ENCODE data around the gene EFNB1. TPM values are rescaled to one million over a fixed set of nuclear protein-coding genes. Genes with fewer than 3 reads are reported as not detected.

EFNB1 gene
- total RNA-seq (2013; cell fraction: nucleolus; rRNA removed), result 0.52 and 0.61 TPM in 2 replicates
- total RNA-seq (2014; rRNA removed) (0.71 and 0.79 TPM in 2 replicates), total RNA-seq (2014; rRNA removed; fragmentation: Illumina TruSeq; extraction: Trizol) (0.22 and 0.28 TPM in 2 replicates), total RNA-seq (2021) (0.80 and 1.0 TPM in 2 replicates), polyA plus RNA-seq (2011; rRNA removed) (0.32 and 0.81 TPM in 2 replicates), polyA plus RNA-seq (2014; fragmentation: Illumina TruSeq; extraction: Trizol) (0.08 and 0.28 TPM in 2 replicates), polyA plus RNA-seq (2014; fragmentation: Nextera tagmentation; extraction: Ambion mirVana) (under 1 TPM in 1 of 2 experiments, not detected in 1; 0.02 TPM), polyA plus RNA-seq (2014; rRNA removed) (0.72 and 1.00 TPM in 2 replicates), polyA plus RNA-seq (2016; fragmentation: Nextera tagmentation; extraction: Ambion mirVana) (under 1 TPM; 0.91 to 0.92 TPM), polyA minus RNA-seq (2011; rRNA and poly(A)+ RNA removed) (0.66 and 1.1 TPM in 2 replicates), Bru-seq, nascent RNA (percentile 29 among the genes with signal in this experiment), BruChase-seq, experiment 1, labeled RNA remaining after a 6-hour chase (percentile 22 among the genes with signal in this experiment), BruChase-seq, experiment 2, labeled RNA remaining after a 2-hour chase (percentile 38 among the genes with signal in this experiment)
- polyA plus RNA-seq (2011; ENCODE audit: low read depth), result 0.18 TPM
- polyA plus RNA-seq (2011; cell fraction: cytosol; rRNA removed), result 1.2 and 2.0 TPM in 2 replicates
- polyA plus RNA-seq (2011; cell fraction: nucleus; rRNA removed), result 0.91 and 1.0 TPM in 2 replicates
- polyA plus RNA-seq (2012), result 0.74 and 0.80 TPM in 2 replicates
- 0.40 and 0.94 TPM in 2 replicates for polyA minus RNA-seq (2011; cell fraction: cytosol; rRNA and poly(A)+ RNA removed)
- 0.60 and 0.67 TPM in 2 replicates for polyA minus RNA-seq (2011; cell fraction: nucleus; rRNA and poly(A)+ RNA removed)
- long read RNA-seq, experiment 1, partial matches to known transcripts, result 0 of 2 reads
- long read RNA-seq, experiment 1, other reads (novel, unspliced or antisense), result 1 of 2 reads
- long read RNA-seq, experiment 2, result 0 reads

- peak; percentile 31 for FAIRE-seq
Observed at GRCh38 chrX:68828740-68829581, at the start of gene EFNB1. TSS of gene EFNB1 (plus strand) at chrX:68829021. CDS start at chrX:68829777, 756 bp downstream.

More at GRCh38 chrX:68828740-68829581, at the start of gene EFNB1:
- WGBS (ENCODE audit: insufficient coverage, insufficient replicate concordance, low lambda C conversion rate, missing lambda C conversion rate), result 44% methylated on average over 66 of the region's 82 CpGs
- CTCF ChIA-PET, result interaction anchor here (0.6 to 3.3 kb wide), 22 partner anchors 8 to 1269 kb away, joined by 3 to 34 read pairs (median 4); no protein-coding TSS in a partner anchor
- Histone ChIP-seq H3K9ac (ENCODE audit: control insufficient read depth, insufficient read depth, low read length) (no peak within 1 kb of the TSS; the same call in 1 of the 2 replicates), H3K4me2 (ENCODE audit: control insufficient read depth, insufficient read depth) (peak within 1 kb of the TSS; percentile 24), H3K27ac (ENCODE audit: control insufficient read depth, insufficient read depth) (no peak within 1 kb of the TSS), H2AFZ (ENCODE audit: control insufficient read depth, low read depth, low read length) (peak within 1 kb of the TSS; percentile 64; the same call in 1 of the 2 replicates), H3K9me3 (replicated peaks; ENCODE audit: control insufficient read depth, insufficient read depth, low read length) (no peaks in the 10 kb centered on the region; the same call in 2 of the 3 replicates), H4K20me1 (ENCODE audit: control insufficient read depth, insufficient read depth) (no peaks in the 10 kb centered on the region; the same call in 1 of the 2 replicates), H3K79me2 (ENCODE audit: control insufficient read depth, insufficient read depth, low read length) (no peaks in the 10 kb centered on the region), H3K36me3 (ENCODE audit: control insufficient read depth in 2 of 2, insufficient read depth in 2 of 2, low read length in 1 of 2) (no peaks in the 10 kb centered on the region), H3K4me1 (ENCODE audit: control insufficient read depth, insufficient read depth, low read length) (no peaks in the 10 kb centered on the region), H3K27me3 (replicated peaks in 1 of 2; ENCODE audit: control insufficient read depth in 2 of 2, insufficient read depth in 2 of 2, low read length in 1 of 2) (peaks cover 0 to 1% of the 10 kb centered on the region in 2 experiments; a peak in 2 of 4 replicates), H3K4me3 (peak within 1 kb of the TSS; percentile 57)
- intact Hi-C loops (cut with micrococcal nuclease; ENCODE audit: unreplicated experiment) (loop anchor here (1.0 to 10.0 kb wide), 5 partner anchors 231 to 558 kb away; no protein-coding TSS in a partner anchor), in situ Hi-C loops (cut with MboI) (loop anchor here (5.0 to 10.0 kb wide), 3 partner anchors 388 to 556 kb away; no protein-coding TSS in a partner anchor)
- peak; percentile 94 for ATAC-seq
- RAD21 ChIA-PET (ENCODE audit: unreplicated experiment), result interaction anchor here (0.5 to 2.5 kb wide), 16 partner anchors 9 to 559 kb away, joined by 3 to 21 read pairs (median 5); partner anchors contain the start of gene PJA1
- SMC1A ChIA-PET (ENCODE audit: uncharacterized antibody, unreplicated experiment), result interaction anchor here (0.9 to 1.5 kb wide), 6 partner anchors 21 to 558 kb away, joined by 3 to 10 read pairs (median 4); no protein-coding TSS in a partner anchor
- POLR2A ChIA-PET, result interaction anchor here (1.0 kb wide), 1 partner anchor 336 kb away, joined by 4 read pairs; the partner anchor contains the start of gene PJA1
- TF ChIP-seq CHD2 (IDR thresholded peaks at IDR 0.05; ENCODE audit: borderline replicate concordance, low read depth, low read length) (0 out of 2 replicates have a peak, but pooled peaks have one; percentile 24), MAX (IDR thresholded peaks at IDR 0.05; ENCODE audit: low read depth, low read length) (0 out of 2 replicates have a peak, but pooled peaks have one; percentile 41), RUNX3 (IDR thresholded peaks at IDR 0.05; ENCODE audit: low read length) (0 out of 2 replicates have a peak, but pooled peaks have one; percentile 20), TAF1 (IDR thresholded peaks at IDR 0.05; ENCODE audit: borderline replicate concordance, low read depth, low read length) (peak; percentile 45; the same call in 1 of the 2 replicates), PKNOX1 (IDR thresholded peaks at IDR 0.05) (no peak), SP1 (IDR thresholded peaks at IDR 0.05; ENCODE audit: low read depth, low read length) (peak; percentile 48), IKZF1 (conservative IDR thresholded peaks at IDR 0.05) (0 out of 2 replicates have a peak, but pooled peaks have one; percentile 34), NFYB (IDR thresholded peaks at IDR 0.05; ENCODE audit: insufficient read depth, low read depth, low read length) (peak; percentile 78), POLR2A (IDR thresholded peaks at IDR 0.05; ENCODE audit: low read depth, low read length) (peak; percentile 68), EZH2 (IDR thresholded peaks at IDR 0.05; ENCODE audit: borderline replicate concordance, control insufficient read depth, low read depth, low read length) (no peak), NKRF (conservative IDR thresholded peaks at IDR 0.05) (no peak), IRF5 (IDR thresholded peaks at IDR 0.05; ENCODE audit: borderline replicate concordance) (peak; percentile 50; the same call in 1 of the 2 replicates), ZSCAN29 (IDR thresholded peaks at IDR 0.05) (peak; percentile 96)
- peak; percentile 42 for DNase-seq (ENCODE audit: low read depth, low spot score)
- no TSS peak for BruUV-seq (replicated peaks)
